H7 (cell line): ENCODE results near the gene NFATC1. TPM values are rescaled to one million over a fixed set of nuclear protein-coding genes. Genes with fewer than 3 reads are reported as not detected.

Source experiments
- DNase-seq: peaks from one replicate; pipeline ENCODE4 v3.0.0; 2012
- H3K27me3 ChIP-seq: 2 replicates; pipeline ENCODE4 v1.6.0; 2011; ENCODE audit warnings: mild to moderate bottlenecking, low read length; ENCODE audit not compliant: control insufficient read depth, insufficient read depth
- H3K36me3 ChIP-seq: replicated peaks from 2 replicates; pipeline ENCODE4 v1.5.1; 2011; ENCODE audit warnings: low read length; ENCODE audit not compliant: control insufficient read depth, insufficient read depth
- H3K4me3 ChIP-seq: 2 replicates; pipeline ENCODE4 v1.5.1; 2011; ENCODE audit warnings: low read depth, mild to moderate bottlenecking, control low read depth, low read length, moderate library complexity; ENCODE audit not compliant: insufficient read depth
- total RNA-seq: library from RNA; depleted of rRNA; stranded (reverse); fragments of >200 nt; shearing (Covaris generic); gene quantifications from 2 replicates; pipeline ENCODE4 v1.2.3, GENCODE V29; 2014

NFATC1 gene
- total RNA-seq, 1 experiment from 2014 or later: 14.5 TPM

GRCh38 chr18:79440316-79441110, 44.8 kb downstream of the NFATC1 start:
- no peaks in the 10 kb centered on the region for H3K36me3 ChIP-seq
- DNase-seq: no peak
- no peaks in the 10 kb centered on the region for H3K27me3 ChIP-seq
- H3K4me3 ChIP-seq: no peak overlapping the region

GRCh38 chr18:79441420-79441819, 45.7 kb downstream of the NFATC1 start:
- H3K27me3 ChIP-seq: no peaks in the 10 kb centered on the region
- no peak overlapping the region for H3K4me3 ChIP-seq
- H3K36me3 ChIP-seq: no peaks in the 10 kb centered on the region
- DNase-seq: no peak

DNA sequence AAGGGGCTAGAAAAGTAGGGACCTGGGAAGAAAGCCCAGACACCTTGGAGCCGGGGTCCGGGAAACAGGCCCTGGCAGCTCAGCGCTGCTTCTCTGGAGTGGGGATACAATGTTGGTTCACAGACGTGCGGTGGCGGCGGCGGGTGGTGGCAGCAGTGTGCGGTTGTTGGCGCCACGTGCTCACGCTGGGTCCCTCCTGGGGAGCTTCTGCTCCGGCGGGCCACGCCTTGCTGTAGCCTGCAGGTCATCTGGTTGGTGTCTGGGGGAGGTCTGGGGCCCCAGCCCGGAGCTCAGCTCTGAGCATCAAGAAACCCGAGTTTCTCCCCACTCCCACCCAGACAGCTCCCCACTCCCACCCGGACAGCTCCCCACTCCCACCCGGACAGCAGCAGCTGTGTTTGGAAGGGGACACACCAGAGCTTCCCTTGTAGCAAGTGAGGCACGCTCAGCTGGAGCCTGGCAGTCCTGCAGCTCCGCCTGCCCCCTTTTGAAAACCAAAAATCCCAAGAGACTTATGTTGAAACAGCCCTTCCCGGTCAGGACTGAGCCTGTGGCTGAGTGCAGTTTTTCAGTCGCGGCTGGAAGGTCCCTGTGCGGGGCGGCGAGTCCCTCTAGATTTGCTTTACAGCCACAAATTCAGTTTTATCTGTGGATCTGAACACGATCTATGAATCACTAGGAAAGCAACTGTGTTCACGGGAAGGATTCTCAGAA, 46.9 kb downstream of the NFATC1 start:
- Histone ChIP-seq H3K36me3 (no peaks in the 10 kb centered on the region), H3K4me3 (no peak overlapping the region), H3K27me3 (no peaks in the 10 kb centered on the region)
- no peak for DNase-seq

DNA sequence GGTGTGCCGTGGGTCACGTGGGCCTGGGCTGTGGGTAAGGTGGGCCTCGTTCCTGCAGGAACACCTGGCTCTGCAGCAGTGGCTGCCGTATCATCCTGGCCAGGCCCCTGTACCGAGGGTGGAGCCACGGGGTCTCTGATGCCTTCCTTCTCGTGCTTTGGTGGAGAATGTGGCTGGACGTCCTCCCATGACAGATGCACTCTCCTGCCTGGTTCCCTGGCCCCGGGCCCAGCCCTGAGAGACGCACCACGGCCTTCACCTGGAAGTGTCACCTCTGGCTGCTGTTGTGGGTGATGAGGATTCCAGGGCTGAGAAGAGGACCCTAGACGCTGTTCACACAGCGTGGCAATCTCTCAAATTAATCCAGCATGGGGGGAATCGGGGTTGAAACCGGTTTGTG, 49.5 kb downstream of the NFATC1 start:
- DNase-seq: no peak
- Histone ChIP-seq H3K36me3 (no peaks in the 10 kb centered on the region), H3K4me3 (no peak overlapping the region), H3K27me3 (no peaks in the 10 kb centered on the region)

GRCh38 chr18:79445696-79446561, 50.2 kb downstream of the NFATC1 start:
- Histone ChIP-seq H3K27me3 (no peaks in the 10 kb centered on the region), H3K4me3 (no peak overlapping the region), H3K36me3 (no peaks in the 10 kb centered on the region)
- peak; percentile 76 for DNase-seq

DNA sequence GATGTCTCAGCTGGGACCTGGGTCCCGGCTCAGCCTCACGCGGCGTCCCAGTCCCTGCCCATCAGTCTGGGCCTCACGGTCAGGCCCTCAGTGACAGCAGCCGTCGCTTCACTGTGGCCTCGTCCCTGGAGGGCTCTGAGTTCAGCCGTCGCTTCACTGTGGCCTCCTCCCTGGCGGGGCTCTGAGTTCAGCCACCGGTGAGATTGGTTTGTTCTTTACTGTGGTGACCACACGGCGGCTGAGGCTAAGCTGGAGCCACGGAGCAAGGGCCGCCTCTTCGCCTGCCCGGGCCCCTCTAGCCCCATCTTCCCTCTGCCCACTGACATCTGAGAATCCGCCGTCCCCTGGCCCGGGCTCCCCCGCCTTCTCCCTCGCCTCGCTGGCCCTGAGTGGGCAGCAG, 51.2 kb downstream of the NFATC1 start:
- DNase-seq: peak; percentile 73
- H3K36me3 ChIP-seq: no peaks in the 10 kb centered on the region
- H3K27me3 ChIP-seq: no peaks in the 10 kb centered on the region
- H3K4me3 ChIP-seq: no peak overlapping the region

DNA sequence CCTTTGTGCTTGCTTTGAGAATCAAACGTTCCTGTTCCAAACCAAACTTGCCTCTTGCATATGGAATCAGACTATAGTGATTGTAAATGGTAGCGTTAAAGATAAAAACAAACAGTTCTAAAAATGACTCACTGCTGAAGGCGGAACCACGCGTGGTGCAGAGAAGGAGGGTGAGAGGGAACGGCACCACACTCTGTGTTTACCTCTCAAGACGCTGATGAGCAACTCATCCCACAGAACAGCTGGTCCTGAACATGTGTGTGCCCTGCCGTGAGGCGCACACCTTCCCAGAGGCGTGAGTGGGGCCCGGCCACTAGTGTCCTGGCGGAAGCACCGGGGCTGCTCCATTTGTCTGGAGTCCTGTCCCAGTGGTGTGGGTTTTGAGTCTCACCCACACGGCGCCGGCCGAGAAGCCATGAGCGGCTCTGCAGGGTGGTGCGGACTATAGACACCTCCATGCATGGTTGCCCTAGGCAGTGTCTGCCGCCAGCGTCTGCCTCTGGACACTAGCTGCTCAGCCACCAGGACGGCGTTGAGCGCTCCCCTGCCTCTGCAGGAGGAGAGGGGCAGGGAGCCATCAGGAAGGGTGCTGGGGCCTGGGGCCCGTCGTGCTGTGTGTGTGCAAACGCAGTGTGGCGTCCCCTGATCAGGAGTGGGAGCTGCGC, 52.1 kb downstream of the NFATC1 start:
- Histone ChIP-seq H3K4me3 (no peak overlapping the region), H3K36me3 (no peaks in the 10 kb centered on the region), H3K27me3 (no peaks in the 10 kb centered on the region)
- no peak for DNase-seq

DNA sequence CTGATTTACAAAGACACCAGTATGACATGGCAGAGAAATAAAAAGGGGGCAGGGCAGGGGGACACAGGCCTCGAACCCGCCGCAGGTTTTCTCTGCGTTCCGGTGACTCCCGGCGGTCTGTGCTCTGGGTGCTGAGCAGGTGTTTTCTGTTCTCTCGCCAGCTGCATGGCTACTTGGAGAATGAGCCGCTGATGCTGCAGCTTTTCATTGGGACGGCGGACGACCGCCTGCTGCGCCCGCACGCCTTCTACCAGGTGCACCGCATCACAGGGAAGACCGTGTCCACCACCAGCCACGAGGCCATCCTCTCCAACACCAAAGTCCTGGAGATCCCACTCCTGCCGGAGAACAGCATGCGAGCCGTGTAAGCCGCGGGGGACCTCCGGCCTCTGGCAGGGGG, 52.9 kb downstream of the NFATC1 start:
- Histone ChIP-seq H3K27me3 (no peaks in the 10 kb centered on the region), H3K4me3 (no peak overlapping the region), H3K36me3 (no peaks in the 10 kb centered on the region)
- DNase-seq: peak; percentile 65

GRCh38 chr18:79449551-79450288, 54.0 kb downstream of the NFATC1 start:
- no peak overlapping the region for H3K4me3 ChIP-seq
- DNase-seq: peak; percentile 73
- no peaks in the 10 kb centered on the region for H3K27me3 ChIP-seq

DNA sequence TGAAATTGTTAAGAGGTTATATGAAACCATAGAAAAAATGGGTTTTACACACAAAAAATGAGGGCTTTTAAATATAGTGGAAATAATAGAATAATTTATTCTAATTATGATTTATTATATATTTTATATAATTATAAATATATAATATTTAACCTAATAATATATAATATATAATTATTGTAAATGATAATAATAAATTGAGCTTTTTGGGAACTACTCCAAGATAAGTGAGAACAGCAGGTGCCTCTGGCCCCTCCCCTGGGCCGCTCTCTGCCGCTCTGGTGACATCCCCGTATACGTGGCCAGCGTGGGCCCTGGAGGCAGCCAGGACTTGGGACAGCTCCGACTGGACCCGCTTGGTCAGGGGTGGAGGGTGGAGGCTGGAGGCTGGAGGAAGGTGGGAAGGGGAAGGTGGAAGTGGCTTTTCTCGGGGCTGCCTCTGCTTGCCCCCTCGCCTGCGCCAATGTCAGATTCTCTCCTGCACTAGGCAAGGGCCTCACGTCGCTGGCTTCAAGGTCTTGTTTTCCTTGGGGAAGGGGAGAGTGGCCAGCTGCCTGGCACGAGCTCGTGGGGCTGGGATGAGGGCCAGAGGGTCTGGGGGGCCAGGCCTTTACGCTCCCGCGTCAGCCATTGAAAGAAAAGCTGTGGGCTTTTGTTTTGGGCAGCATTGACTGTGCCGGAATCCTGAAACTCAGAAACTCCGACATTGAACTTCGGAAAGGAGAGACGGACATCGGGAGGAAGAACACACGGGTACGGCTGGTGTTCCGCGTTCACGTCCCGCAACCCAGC, 54.8 kb downstream of the NFATC1 start:
- H3K4me3 ChIP-seq: no peak overlapping the region
- H3K27me3 ChIP-seq: no peaks in the 10 kb centered on the region
- DNase-seq: no peak
- no peaks in the 10 kb centered on the region for H3K36me3 ChIP-seq

More at GRCh38 chr18:79449551-79450288, 54.0 kb downstream of the NFATC1 start:
- H3K36me3 ChIP-seq: no peaks in the 10 kb centered on the region

GRCh38 chr18:79451237-79452125, 55.8 kb downstream of the NFATC1 start:
- no peak for DNase-seq
- Histone ChIP-seq H3K4me3 (no peak overlapping the region), H3K36me3 (no peaks in the 10 kb centered on the region), H3K27me3 (no peaks in the 10 kb centered on the region)

- no peak for DNase-seq
- Histone ChIP-seq H3K4me3 (no peak overlapping the region), H3K36me3 (no peaks in the 10 kb centered on the region), H3K27me3 (no peaks in the 10 kb centered on the region)
Measured at GRCh38 chr18:79452190-79452990, 56.7 kb downstream of the NFATC1 start.
